ENCODE data around the gene SPRTN.
"Not testable (repeated sequence)": the region's sequence is repeated elsewhere in the genome, so short reads cannot be mapped to it uniquely, and the experiment has no call there.

The SPRTN gene

GRCh38 chr1:231335663-231336602, 2.2 kb upstream of the SPRTN start:
- DNase-seq (ENCODE audit: low read depth in 3 of 3, low spot score in 1 of 3): no peak

GRCh38 chr1:231337043-231337471, 1.0 kb upstream of the SPRTN start:
- DNase-seq (ENCODE audit: low read depth in 3 of 3, low spot score in 1 of 3): peak in 1 of 3 donors; percentile 16

GRCh38 chr1:231337472-231338269, 422 bp upstream of the SPRTN start, which contains the start of gene EXOC8:
TSS of gene EXOC8 (minus strand) at chr1:231337852. CDS start at chr1:231337745, 107 bp downstream.
- peak; percentile 89 to 98 (median 97) for DNase-seq (ENCODE audit: low read depth in 3 of 3, low spot score in 1 of 3)

GRCh38 chr1:231340328-231341013, 2.4 kb downstream of the SPRTN start:
- no peak for DNase-seq (ENCODE audit: low read depth in 3 of 3, low spot score in 1 of 3)

- DNase-seq (ENCODE audit: low read depth in 3 of 3, low spot score in 1 of 3): no peak
These were observed 9.9 kb downstream of the SPRTN start for GRCh38 chr1:231347961-231348360.

- DNase-seq (ENCODE audit: low read depth in 3 of 3, low spot score in 1 of 3): no peak
These were observed 10.3 kb downstream of the SPRTN start for GRCh38 chr1:231348442-231348841.

GRCh38 chr1:231348856-231349255, 10.8 kb downstream of the SPRTN start:
- DNase-seq (ENCODE audit: low read depth in 3 of 3, low spot score in 1 of 3): not testable (repeated sequence)

- no peak for DNase-seq (ENCODE audit: low read depth in 3 of 3, low spot score in 1 of 3)
These were observed 13.7 kb downstream of the SPRTN start for GRCh38 chr1:231351816-231352215.

GRCh38 chr1:231353086-231353485, 15.0 kb downstream of the SPRTN start:
- DNase-seq (ENCODE audit: low read depth in 3 of 3, low spot score in 1 of 3): no peak

GRCh38 chr1:231354330-231355020, 16.4 kb downstream of the SPRTN start:
- DNase-seq (ENCODE audit: low read depth in 3 of 3, low spot score in 1 of 3): no peak

GRCh38 chr1:231355171-231355570, 17.1 kb downstream of the SPRTN start:
- DNase-seq (ENCODE audit: low read depth in 3 of 3, low spot score in 1 of 3): no peak

- no peak for DNase-seq (ENCODE audit: low read depth in 3 of 3, low spot score in 1 of 3)
These were observed 19.2 kb downstream of the SPRTN start for GRCh38 chr1:231357187-231357772.

- DNase-seq (ENCODE audit: low read depth in 3 of 3, low spot score in 1 of 3): no peak
These were observed 19.8 kb downstream of the SPRTN start for GRCh38 chr1:231357831-231358354.

GRCh38 chr1:231359113-231359512, 21.0 kb downstream of the SPRTN start:
- no peak for DNase-seq (ENCODE audit: low read depth in 3 of 3, low spot score in 1 of 3)

GRCh38 chr1:231362325-231362724, 24.2 kb downstream of the SPRTN start:
- DNase-seq (ENCODE audit: low read depth in 3 of 3, low spot score in 1 of 3): no peak

- no peak for DNase-seq (ENCODE audit: low read depth in 3 of 3, low spot score in 1 of 3)
These were observed 25.5 kb downstream of the SPRTN start for GRCh38 chr1:231363624-231364023.

GRCh38 chr1:231364192-231364591, 26.1 kb downstream of the SPRTN start:
- DNase-seq (ENCODE audit: low read depth in 3 of 3, low spot score in 1 of 3): no peak

GRCh38 chr1:231369282-231369681, 31.2 kb downstream of the SPRTN start:
- DNase-seq (ENCODE audit: low read depth in 3 of 3, low spot score in 1 of 3): no peak

GRCh38 chr1:231372501-231372900, 34.4 kb downstream of the SPRTN start:
- DNase-seq (ENCODE audit: low read depth in 3 of 3, low spot score in 1 of 3): no peak

GRCh38 chr1:231374394-231374793, 36.3 kb downstream of the SPRTN start:
- DNase-seq (ENCODE audit: low read depth in 3 of 3, low spot score in 1 of 3): no peak
